Activated CD4-positive, alpha-beta T cell treated with anti-CD3 and anti-CD28 coated beads for 36 hours (primary cell): ENCODE measurements around the gene RBCK1. TPM values are rescaled to one million over a fixed set of nuclear protein-coding genes. Genes with fewer than 3 reads are reported as not detected.
"Not testable (repeated sequence)": the region's sequence is repeated elsewhere in the genome, so short reads cannot be mapped to it uniquely, and the experiment has no call there.

ENCODE experiments used
- ATAC-seq: fragments of 200-7000 bp; cut with Tn5 transposase; one replicate; pipeline ENCODE4 v1.10.0; 2021; ENCODE audit warnings: mild to moderate bottlenecking, moderate library complexity
- CTCF ChIA-PET: fragments of 350-600 bp; sonication (Branson Sonifier 250); formaldehyde crosslinking; loops from one replicate; lab custom pipeline; 2021; ENCODE audit warnings: antibody characterized with exemption; lab: Charles Lee
- POLR2A ChIA-PET: fragments of 350-600 bp; sonication (Branson Sonifier 250); formaldehyde crosslinking; loops from one replicate; lab custom pipeline; 2021; ENCODE audit warnings: antibody characterized with exemption, inconsistent platforms; lab: Charles Lee
- DNase-seq: peaks from one replicate; pipeline ENCODE4 v3.0.0-alpha.2; 2020
- H3K27ac Mint-ChIP-seq: one replicate; pipeline ENCODE4 v1.8.0; 2021; ENCODE audit warnings: mixed read lengths
- H3K27me3 Mint-ChIP-seq: one replicate; pipeline ENCODE4 v1.8.0; 2021; ENCODE audit warnings: mixed read lengths
- H3K36me3 Mint-ChIP-seq: one replicate; pipeline ENCODE4 v1.8.0; 2021; ENCODE audit warnings: low read depth, mixed read lengths
- H3K4me1 Mint-ChIP-seq: one replicate; pipeline ENCODE4 v1.8.0; 2021; ENCODE audit warnings: mixed read lengths
- H3K4me3 Mint-ChIP-seq: one replicate; pipeline ENCODE4 v1.8.0; 2021; ENCODE audit warnings: mild to moderate bottlenecking, moderate library complexity, mixed read lengths
- H3K9me3 Mint-ChIP-seq: one replicate; pipeline ENCODE4 v1.8.0; 2021; ENCODE audit warnings: low read depth, mixed read lengths
- intact Hi-C, 2 experiments: fragments of 100-400 bp; cut with DNase I in 1 of 2; cut with micrococcal nuclease in 1 of 2; formaldehyde crosslinking; loops; one replicate each; pipeline versions ENCODE4 v1.14.2 to v1.15.1; 2022 to 2024; cut with DNase I, micrococcal nuclease
- total RNA-seq, 2 experiments: library from RNA; stranded (reverse); gene quantifications; one replicate each; pipeline ENCODE4 v1.2.3, GENCODE V29; 2021

The RBCK1 gene
- total RNA-seq, 2 experiments from 2014 or later: 130 to 149 TPM

- H3K4me3 Mint-ChIP-seq, H3K27ac Mint-ChIP-seq, intact Hi-C loops, ATAC-seq, DNase-seq, POLR2A ChIA-PET, H3K36me3 Mint-ChIP-seq, H3K9me3 Mint-ChIP-seq, H3K27me3 Mint-ChIP-seq: not testable (repeated sequence)
- CTCF ChIA-PET: interaction anchor here (0.9 to 1.3 kb wide), 3 partner anchors 15 to 37 kb away, joined by 3 to 4 read pairs (median 4); no protein-coding TSS in a partner anchor
- peaks cover 20% of the 10 kb centered on the region for H3K4me1 Mint-ChIP-seq
Observed at GRCh38 chr20:377578-377977, 30.5 kb upstream of the RBCK1 start.

- DNase-seq (no peak), ATAC-seq (no peak)
- Mint-ChIP-seq H3K9me3 (no peaks in the 10 kb centered on the region), H3K27ac (no peak overlapping the region), H3K36me3 (peaks cover 15% of the 10 kb centered on the region), H3K27me3 (no peaks in the 10 kb centered on the region), H3K4me1 (peaks cover 14% of the 10 kb centered on the region), H3K4me3 (peak overlapping the region; percentile 81)
- CTCF ChIA-PET: interaction anchor here (0.6 to 1.0 kb wide), 3 partner anchors 53 to 64 kb away, joined by 3 read pairs; no protein-coding TSS in a partner anchor
- POLR2A ChIA-PET: no interaction called here
- intact Hi-C loops: no loop called here
Observed at GRCh38 chr20:378961-379336, 29.1 kb upstream of the RBCK1 start.

GRCh38 chr20:380763-381580, 27.1 kb upstream of the RBCK1 start:
- H3K36me3 Mint-ChIP-seq: peaks cover 28% of the 10 kb centered on the region
- ATAC-seq (peak; percentile 60), DNase-seq (peak; percentile 86)
- POLR2A ChIA-PET: interaction anchor here (0.7 kb wide), 1 partner anchor 27 kb away, joined by 3 read pairs; the partner anchor contains the start of gene RBCK1
- peak overlapping the region; percentile 92 for H3K27ac Mint-ChIP-seq
- intact Hi-C loops: loop anchor here (1.0 to 2.0 kb wide), 8 partner anchors 26 to 1012 kb away; partner anchors contain the start of genes CSNK2A1 (in 1 of the 2), FKBP1A (in 1 of the 2), NRSN2 (in 1 of the 2) and RBCK1 (in 1 of the 2)
- no peaks in the 10 kb centered on the region for H3K27me3 Mint-ChIP-seq
- peaks cover 14% of the 10 kb centered on the region for H3K4me1 Mint-ChIP-seq
- no peaks in the 10 kb centered on the region for H3K9me3 Mint-ChIP-seq
- peak overlapping the region; percentile 81 for H3K4me3 Mint-ChIP-seq
- CTCF ChIA-PET: interaction anchor here (0.7 to 1.5 kb wide), 9 partner anchors 10 to 163 kb away, joined by 3 to 4 read pairs (median 3); partner anchors contain the start of gene CSNK2A1

DNA sequence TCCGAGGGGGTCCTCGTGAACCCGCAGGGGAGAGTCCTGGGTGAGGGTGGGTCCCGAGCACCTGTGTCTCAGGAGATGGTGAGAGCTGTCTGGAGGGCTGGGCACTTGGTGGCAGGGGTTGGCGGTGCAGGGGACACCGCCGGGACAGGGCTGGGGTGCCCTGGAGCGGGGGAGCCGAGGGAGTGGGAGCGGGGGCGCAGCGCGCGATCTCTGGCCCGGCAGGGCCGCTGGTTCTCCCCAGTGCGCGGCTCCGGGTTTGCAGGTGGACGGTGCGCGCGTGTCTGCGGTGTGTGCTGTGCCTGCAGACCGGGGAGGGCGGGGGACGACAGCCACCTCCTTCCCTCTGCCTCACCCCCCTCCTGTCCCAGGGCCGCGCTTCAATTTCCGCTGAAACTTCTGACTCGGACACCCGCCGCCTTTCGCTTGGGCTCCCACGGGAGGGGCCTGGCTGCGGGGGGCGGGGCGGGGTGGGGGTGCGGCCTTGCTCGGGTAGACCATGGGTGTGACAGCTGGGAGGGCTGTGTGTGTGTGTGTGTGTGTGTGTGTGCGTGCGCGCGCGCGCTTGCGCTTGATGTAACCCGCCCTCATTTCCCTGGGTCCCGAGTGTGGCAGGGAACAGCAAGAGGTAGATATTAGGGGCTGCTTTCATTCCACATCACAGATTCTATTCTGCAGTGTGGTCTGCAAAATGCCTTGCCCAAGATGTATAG, 26.4 kb upstream of the RBCK1 start:
- Mint-ChIP-seq H3K27me3 (no peaks in the 10 kb centered on the region), H3K27ac (peak overlapping the region; percentile 83), H3K9me3 (no peaks in the 10 kb centered on the region), H3K4me3 (peak overlapping the region; percentile 81), H3K4me1 (peaks cover 14% of the 10 kb centered on the region), H3K36me3 (peaks cover 35% of the 10 kb centered on the region)
- peak; percentile 88 for DNase-seq
- ChIA-PET POLR2A (no interaction called here), CTCF (interaction anchor here (0.9 to 1.4 kb wide), 4 partner anchors 19 to 51 kb away, joined by 3 to 4 read pairs (median 4); no protein-coding TSS in a partner anchor)
- ATAC-seq: peak; percentile 70
- intact Hi-C loops: loop anchor here in 1 of 2 experiments (1.0 to 2.0 kb wide), 7 partner anchors 27 to 1011 kb away; partner anchors contain the start of genes FKBP1A, NRSN2, RBCK1 and SOX12

GRCh38 chr20:382291-383115, 25.6 kb upstream of the RBCK1 start:
- Mint-ChIP-seq H3K27me3 (no peaks in the 10 kb centered on the region), H3K4me3 (peak overlapping the region; percentile 81), H3K9me3 (no peaks in the 10 kb centered on the region), H3K36me3 (peaks cover 37% of the 10 kb centered on the region), H3K27ac (peak overlapping the region; percentile 74), H3K4me1 (peaks cover 14% of the 10 kb centered on the region)
- ATAC-seq (peak; percentile 15), DNase-seq (peak; percentile 28)
- CTCF ChIA-PET: interaction anchor here (0.9 to 1.4 kb wide), 4 partner anchors 18 to 52 kb away, joined by 3 to 4 read pairs (median 4); no protein-coding TSS in a partner anchor
- intact Hi-C loops: loop anchor here in 1 of 2 experiments (2.0 kb wide), 1 partner anchor 56 kb away; no protein-coding TSS in a partner anchor
- POLR2A ChIA-PET: no interaction called here

DNA sequence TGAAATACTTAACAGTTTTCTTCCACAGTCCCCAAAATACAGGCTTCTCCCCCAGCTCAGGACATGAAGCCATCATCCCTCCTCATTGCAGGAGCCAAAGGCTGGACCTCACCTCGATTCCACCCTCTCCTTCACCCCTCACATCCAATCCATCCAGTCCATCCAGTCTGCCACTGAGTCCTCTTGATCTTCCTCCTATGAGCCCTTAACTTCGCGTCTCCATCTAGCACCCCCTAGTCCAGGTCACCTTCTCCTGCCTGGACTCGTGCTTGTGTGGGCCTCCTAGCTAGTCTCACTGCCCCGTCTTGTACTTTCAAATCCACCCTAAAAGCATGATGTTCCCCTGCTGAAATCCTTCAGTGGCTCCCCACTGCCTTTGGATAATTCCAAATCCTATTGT, 24.2 kb upstream of the RBCK1 start:
- ChIA-PET POLR2A (no interaction called here), CTCF (interaction anchor here (1.1 kb wide), 1 partner anchor 19 kb away, joined by 3 read pairs; no protein-coding TSS in a partner anchor)
- H3K4me1 Mint-ChIP-seq: peaks cover 14% of the 10 kb centered on the region
- peaks cover 50% of the 10 kb centered on the region for H3K36me3 Mint-ChIP-seq
- H3K27me3 Mint-ChIP-seq: no peaks in the 10 kb centered on the region
- intact Hi-C loops: loop anchor here in 1 of 2 experiments (2.0 kb wide), 1 partner anchor 55 kb away; no protein-coding TSS in a partner anchor
- no peaks in the 10 kb centered on the region for H3K9me3 Mint-ChIP-seq
- H3K4me3 Mint-ChIP-seq: no peak overlapping the region
- no peak for DNase-seq
- H3K27ac Mint-ChIP-seq: no peak overlapping the region
- ATAC-seq: no peak

- Mint-ChIP-seq H3K36me3 (peaks cover 57% of the 10 kb centered on the region), H3K4me1 (peaks cover 14% of the 10 kb centered on the region), H3K27me3 (no peaks in the 10 kb centered on the region), H3K27ac (no peak overlapping the region), H3K9me3 (no peaks in the 10 kb centered on the region), H3K4me3 (no peak overlapping the region)
- no peak for DNase-seq
- CTCF ChIA-PET: interaction anchor here (1.1 kb wide), 1 partner anchor 18 kb away, joined by 3 read pairs; no protein-coding TSS in a partner anchor
- no peak for ATAC-seq
- intact Hi-C loops: no loop called here
- POLR2A ChIA-PET: no interaction called here
Observed at GRCh38 chr20:384723-385122, 23.4 kb upstream of the RBCK1 start.

DNA sequence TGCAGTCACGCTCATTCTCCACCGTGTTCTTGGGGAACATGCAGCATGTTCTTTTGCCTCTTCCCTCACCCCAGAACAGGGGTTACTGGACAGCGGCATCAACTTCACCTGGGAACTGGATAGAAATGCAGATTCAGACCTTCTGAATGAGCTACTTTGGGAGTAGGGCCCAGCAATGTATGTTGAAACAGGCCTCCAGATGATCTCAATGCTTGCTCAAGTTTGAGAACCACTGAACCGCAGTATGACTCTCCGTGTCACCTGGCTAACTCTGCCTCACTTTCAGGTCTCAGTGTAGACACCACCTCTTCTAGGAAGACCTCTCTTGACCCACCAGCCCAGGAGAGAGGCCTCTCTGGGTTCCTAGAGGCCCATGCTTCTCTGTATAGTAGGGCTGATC, 22.7 kb upstream of the RBCK1 start:
- Mint-ChIP-seq H3K27ac (no peak overlapping the region), H3K36me3 (peaks cover 62% of the 10 kb centered on the region), H3K4me1 (peaks cover 12% of the 10 kb centered on the region), H3K9me3 (no peaks in the 10 kb centered on the region), H3K27me3 (no peaks in the 10 kb centered on the region), H3K4me3 (no peak overlapping the region)
- DNase-seq: no peak
- ChIA-PET POLR2A (interaction anchor here (1.0 kb wide), 1 partner anchor 12 kb away, joined by 3 read pairs; no protein-coding TSS in a partner anchor), CTCF (no interaction called here)
- no peak for ATAC-seq
- intact Hi-C loops: no loop called here

DNA sequence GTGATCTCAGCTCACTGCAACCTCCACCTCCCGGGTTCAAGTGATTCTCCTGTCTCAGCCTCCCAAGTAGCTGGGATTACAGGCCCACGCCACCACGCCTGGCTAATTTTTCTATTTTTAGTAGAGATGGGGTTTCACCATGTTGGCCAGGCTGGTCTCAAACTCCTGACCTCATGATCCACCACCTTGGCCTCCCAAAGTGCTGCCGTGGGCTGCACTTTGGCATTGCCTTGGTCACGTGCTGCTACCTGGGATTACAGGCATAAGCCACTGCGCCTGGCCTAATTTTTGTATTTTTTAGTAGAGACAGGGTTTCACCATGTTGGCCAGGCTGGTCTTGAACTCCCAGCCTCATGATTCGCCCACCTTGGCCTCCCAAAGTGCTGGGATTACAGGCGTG, 21.5 kb upstream of the RBCK1 start:
- H3K4me1 Mint-ChIP-seq: peaks cover 12% of the 10 kb centered on the region
- CTCF ChIA-PET, H3K27me3 Mint-ChIP-seq, H3K4me3 Mint-ChIP-seq, intact Hi-C loops, ATAC-seq, H3K27ac Mint-ChIP-seq, H3K9me3 Mint-ChIP-seq, DNase-seq, POLR2A ChIA-PET: not testable (repeated sequence)
- H3K36me3 Mint-ChIP-seq: peaks cover 69% of the 10 kb centered on the region

DNA sequence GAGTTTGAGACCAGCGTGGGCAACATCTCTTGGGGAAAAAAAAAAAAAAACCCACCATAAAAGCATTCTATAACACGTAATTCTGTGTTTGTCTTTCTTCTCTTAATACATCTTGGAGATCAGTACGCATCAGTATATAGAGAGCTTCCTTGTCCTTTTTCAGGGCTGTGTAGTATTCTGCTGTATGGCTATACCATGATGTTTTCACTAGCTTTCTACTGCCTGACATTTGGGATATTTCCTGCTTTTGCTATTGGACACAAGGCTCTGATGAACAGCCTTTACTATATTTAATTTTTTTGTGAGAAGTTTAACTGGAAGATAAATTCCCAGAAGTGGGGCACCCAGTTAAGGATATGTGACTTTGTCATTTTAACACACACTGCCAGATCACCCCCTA, 20.6 kb upstream of the RBCK1 start:
- ChIA-PET POLR2A (no interaction called here), CTCF (no interaction called here)
- H3K36me3 Mint-ChIP-seq: peaks cover 73% of the 10 kb centered on the region
- no peaks in the 10 kb centered on the region for H3K9me3 Mint-ChIP-seq
- intact Hi-C loops: no loop called here
- H3K4me3 Mint-ChIP-seq: no peak overlapping the region
- peaks cover 6% of the 10 kb centered on the region for H3K4me1 Mint-ChIP-seq
- no peak overlapping the region for H3K27ac Mint-ChIP-seq
- no peak for DNase-seq
- H3K27me3 Mint-ChIP-seq: no peaks in the 10 kb centered on the region
- ATAC-seq: no peak
